ENCODE data around the gene DENND2A. TPM values are rescaled to one million over a fixed set of nuclear protein-coding genes. Genes with fewer than 3 reads are reported as not detected.
A peak's percentile ranks its signal among the peaks of the same experiment; 100 is the strongest.

Gene DENND2A, protein sequence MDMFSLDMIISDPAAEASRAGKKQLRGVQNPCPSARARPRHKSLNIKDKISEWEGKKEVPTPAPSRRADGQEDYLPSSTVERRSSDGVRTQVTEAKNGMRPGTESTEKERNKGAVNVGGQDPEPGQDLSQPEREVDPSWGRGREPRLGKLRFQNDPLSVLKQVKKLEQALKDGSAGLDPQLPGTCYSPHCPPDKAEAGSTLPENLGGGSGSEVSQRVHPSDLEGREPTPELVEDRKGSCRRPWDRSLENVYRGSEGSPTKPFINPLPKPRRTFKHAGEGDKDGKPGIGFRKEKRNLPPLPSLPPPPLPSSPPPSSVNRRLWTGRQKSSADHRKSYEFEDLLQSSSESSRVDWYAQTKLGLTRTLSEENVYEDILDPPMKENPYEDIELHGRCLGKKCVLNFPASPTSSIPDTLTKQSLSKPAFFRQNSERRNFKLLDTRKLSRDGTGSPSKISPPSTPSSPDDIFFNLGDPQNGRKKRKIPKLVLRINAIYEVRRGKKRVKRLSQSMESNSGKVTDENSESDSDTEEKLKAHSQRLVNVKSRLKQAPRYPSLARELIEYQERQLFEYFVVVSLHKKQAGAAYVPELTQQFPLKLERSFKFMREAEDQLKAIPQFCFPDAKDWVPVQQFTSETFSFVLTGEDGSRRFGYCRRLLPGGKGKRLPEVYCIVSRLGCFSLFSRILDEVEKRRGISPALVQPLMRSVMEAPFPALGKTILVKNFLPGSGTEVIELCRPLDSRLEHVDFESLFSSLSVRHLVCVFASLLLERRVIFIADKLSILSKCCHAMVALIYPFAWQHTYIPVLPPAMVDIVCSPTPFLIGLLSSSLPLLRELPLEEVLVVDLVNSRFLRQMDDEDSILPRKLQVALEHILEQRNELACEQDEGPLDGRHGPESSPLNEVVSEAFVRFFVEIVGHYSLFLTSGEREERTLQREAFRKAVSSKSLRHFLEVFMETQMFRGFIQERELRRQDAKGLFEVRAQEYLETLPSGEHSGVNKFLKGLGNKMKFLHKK
- total RNA-seq (not detected), total RNA-seq (0 to 0.08 reads per million in 2 donors)

DNA sequence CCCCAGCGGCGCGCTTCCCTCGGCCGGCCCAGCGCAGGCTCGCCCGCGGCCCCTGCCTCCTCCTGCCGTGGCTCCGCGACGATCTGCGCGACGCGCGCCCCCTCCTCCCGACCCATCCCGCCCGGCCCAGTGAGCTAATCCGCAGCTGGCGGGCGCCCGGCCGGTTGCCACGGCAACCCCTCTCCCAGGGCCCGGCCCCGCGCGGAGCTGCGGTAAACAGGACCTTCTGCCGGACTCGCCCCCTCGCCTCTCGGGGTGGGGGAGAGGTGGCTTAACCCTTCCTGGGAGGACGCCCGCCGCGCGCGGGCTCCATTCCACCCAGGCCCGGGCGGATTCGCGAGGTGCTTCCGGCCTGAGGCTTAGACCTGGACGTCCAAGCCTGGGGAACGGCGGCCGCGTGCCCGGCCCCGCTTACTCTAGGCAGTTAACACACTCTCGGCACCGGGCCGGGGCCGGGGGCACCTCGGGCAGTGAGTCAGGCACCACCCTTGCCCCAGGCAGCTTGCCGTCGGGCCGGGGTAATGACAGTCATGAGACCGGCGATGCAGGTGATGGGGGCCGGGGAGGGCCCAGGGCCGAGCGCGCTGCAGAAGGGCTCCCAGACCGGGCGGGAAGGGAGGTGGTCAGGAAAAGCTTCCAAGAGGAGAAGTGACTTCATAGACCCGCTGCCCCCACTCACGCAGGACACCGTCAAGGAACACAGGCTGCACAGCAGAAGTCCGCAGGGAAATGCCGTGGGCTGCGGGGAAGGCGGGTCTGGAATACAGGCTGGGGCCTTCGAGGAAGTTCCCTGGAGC lies at the start of gene DENND2A:
TSS of gene DENND2A (minus strand) at position 87 of the 797 bp plus-strand sequence. CDS start 38,416 bp downstream, outside the sequence.
- Mint-ChIP-seq H3K27ac (no peak within 1 kb of the TSS), H3K27me3 (peaks cover 60% of the 10 kb centered on the region), H3K4me1 (peaks cover 17% of the 10 kb centered on the region), H3K4me3 (peak within 1 kb of the TSS; percentile 91), H3K36me3 (ENCODE audit: low read depth) (peaks cover 15% of the 10 kb centered on the region)
- peak; percentile 15 for ATAC-seq
- no peak for DNase-seq
- no peaks in the 10 kb centered on the region for H3K9me3 ChIP-seq (ENCODE audit: control insufficient read depth, low read length, poor library complexity, severe bottlenecking)

DNA sequence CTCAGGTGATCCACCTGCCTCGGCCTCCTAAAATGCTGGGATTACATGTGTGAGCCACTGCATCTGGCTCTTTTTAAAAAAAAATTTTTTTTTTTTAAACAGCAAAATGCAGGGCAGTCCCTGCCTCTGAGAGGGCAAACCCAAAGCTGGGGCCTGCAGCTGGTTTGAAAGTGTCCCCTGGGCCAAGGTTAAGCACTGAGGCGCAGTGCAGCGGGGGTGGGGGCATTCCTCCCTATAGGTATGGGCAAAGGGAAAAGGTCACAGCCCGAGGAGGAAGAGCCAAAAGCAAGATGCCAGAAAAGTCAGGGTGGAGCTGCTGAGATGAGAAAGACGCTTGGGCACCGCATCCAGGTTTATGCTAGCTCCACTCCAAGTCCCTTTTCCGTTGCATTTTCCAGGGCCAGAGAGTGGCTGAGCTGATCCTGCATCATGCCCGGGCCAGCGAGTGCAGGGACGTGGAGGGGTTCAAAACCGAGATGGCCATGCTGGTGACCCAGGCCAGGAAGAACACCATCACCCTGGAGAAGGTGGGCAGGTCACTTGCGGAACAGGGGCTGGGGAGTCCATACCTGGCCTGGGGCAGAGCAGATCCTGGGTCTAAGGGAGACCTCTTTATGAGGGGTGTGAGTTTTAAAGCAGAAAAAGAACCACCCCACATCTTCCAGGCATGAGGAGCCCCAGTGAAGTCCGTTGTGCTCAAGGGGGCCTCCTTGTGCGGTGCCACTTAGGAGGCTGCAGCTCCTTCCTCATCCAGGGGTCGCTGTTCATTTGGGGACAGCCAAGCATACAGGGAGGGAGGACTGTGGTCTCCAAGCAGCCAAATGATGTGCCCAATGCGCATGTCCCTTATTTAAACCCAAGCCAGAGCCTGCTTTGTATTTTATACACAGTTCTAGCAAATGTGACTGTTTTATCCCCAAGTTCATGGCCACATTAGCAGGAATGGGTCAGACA lies 48.9 kb upstream of the DENND2A start:
- ATAC-seq (no peak), DNase-seq (no peak)
- Mint-ChIP-seq H3K27me3 (no peaks in the 10 kb centered on the region), H3K36me3 (ENCODE audit: low read depth) (no peaks in the 10 kb centered on the region), H3K4me3 (no peak overlapping the region), H3K27ac (no peak overlapping the region), H3K4me1 (peaks cover 4% of the 10 kb centered on the region)
- H3K9me3 ChIP-seq (ENCODE audit: control insufficient read depth, low read length, poor library complexity, severe bottlenecking), result no peaks in the 10 kb centered on the region

DNA sequence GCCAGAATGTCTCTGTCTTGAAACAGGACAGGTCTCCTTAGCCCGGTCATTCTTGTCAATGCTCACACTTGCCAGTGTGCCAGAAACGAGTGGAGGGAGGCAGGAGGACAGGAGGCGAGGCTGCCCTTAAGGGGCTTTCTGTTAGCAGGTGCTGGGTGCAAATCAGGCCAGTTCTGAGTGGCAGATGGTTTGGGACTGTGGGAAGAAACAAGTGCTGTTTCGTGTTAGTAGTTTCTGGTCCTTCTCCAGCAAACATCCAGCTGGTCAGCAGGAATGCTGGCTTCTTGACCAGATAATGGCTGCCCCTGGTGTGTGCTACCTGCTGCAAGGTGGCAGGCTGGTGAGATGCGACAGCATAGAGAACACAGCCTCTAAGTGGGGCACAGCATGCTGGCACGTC lies 47.7 kb upstream of the DENND2A start:
- no peak overlapping the region for H3K4me3 Mint-ChIP-seq
- no peak for ATAC-seq
- peaks cover 4% of the 10 kb centered on the region for H3K36me3 Mint-ChIP-seq (ENCODE audit: low read depth)

DNA sequence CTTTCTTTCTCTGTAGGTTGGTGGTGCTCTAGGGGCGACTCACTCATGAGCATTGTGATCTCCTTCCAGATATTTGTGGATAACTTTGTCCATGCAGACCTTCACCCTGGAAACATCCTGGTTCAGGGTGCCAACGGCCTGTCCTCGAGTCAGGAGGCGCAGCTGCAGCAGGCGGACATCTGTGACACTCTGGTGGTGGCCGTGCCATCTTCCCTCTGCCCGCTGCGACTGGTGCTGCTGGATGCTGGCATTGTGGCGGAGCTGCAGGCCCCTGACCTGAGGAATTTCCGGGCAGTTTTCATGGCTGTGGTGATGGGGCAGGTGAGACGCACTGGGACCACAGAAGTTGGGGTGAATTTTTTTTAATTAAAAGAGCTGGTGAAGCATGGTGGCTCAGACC lies 46.3 kb upstream of the DENND2A start:
- Mint-ChIP-seq H3K27me3 (no peaks in the 10 kb centered on the region), H3K27ac (no peak overlapping the region), H3K4me3 (no peak overlapping the region), H3K36me3 (ENCODE audit: low read depth) (peaks cover 6% of the 10 kb centered on the region), H3K4me1 (peaks cover 10% of the 10 kb centered on the region)
- ATAC-seq, result no peak
- no peaks in the 10 kb centered on the region for H3K9me3 ChIP-seq (ENCODE audit: control insufficient read depth, low read length, poor library complexity, severe bottlenecking)
- DNase-seq, result no peak

More for the DNA sequence above, 47.7 kb upstream of the DENND2A start:
- no peak for DNase-seq
- Mint-ChIP-seq H3K27me3 (no peaks in the 10 kb centered on the region), H3K27ac (no peak overlapping the region), H3K4me1 (peaks cover 7% of the 10 kb centered on the region)
- no peaks in the 10 kb centered on the region for H3K9me3 ChIP-seq (ENCODE audit: control insufficient read depth, low read length, poor library complexity, severe bottlenecking)

DNA sequence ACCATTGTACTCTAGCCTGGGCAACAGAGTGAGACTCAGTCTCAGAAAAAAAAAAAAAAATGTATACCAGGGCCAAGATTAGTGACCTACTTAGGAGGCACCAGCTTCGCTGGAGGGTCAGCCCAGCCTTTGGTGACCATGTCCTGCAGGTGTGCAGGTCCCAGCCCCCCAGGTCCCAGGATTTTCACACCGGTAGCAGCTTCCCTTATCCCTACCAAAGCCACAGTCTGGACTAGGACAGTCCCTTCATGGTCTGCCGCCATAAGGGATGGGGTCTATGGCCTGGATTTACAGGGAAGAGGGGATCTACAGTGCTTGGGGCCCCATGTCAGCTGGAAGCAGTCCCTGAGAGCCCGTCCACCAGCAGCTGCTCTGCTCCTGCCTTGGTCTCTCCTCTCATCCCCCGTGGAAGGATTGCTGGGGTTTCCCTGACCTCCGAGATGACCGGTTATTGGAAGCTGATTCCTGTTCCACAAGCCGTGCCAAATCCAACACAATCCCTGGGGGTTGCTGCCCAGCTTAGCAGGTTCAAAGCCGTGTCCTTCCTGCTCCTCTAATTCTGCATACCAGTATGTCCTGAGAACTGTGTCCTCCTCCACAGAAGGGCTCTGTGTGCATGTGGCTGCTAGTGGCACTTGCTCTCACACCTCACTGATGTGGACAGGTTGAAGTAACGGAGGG lies 44.9 kb upstream of the DENND2A start:
- no peaks in the 10 kb centered on the region for H3K9me3 ChIP-seq (ENCODE audit: control insufficient read depth, low read length, poor library complexity, severe bottlenecking)
- peaks cover 8% of the 10 kb centered on the region for H3K4me1 Mint-ChIP-seq
- DNase-seq (no peak), ATAC-seq (no peak)
- H3K27ac Mint-ChIP-seq, result no peak overlapping the region
- H3K4me3 Mint-ChIP-seq, result no peak overlapping the region
- H3K27me3 Mint-ChIP-seq, result no peaks in the 10 kb centered on the region
- peaks cover 6% of the 10 kb centered on the region for H3K36me3 Mint-ChIP-seq (ENCODE audit: low read depth)

DNA sequence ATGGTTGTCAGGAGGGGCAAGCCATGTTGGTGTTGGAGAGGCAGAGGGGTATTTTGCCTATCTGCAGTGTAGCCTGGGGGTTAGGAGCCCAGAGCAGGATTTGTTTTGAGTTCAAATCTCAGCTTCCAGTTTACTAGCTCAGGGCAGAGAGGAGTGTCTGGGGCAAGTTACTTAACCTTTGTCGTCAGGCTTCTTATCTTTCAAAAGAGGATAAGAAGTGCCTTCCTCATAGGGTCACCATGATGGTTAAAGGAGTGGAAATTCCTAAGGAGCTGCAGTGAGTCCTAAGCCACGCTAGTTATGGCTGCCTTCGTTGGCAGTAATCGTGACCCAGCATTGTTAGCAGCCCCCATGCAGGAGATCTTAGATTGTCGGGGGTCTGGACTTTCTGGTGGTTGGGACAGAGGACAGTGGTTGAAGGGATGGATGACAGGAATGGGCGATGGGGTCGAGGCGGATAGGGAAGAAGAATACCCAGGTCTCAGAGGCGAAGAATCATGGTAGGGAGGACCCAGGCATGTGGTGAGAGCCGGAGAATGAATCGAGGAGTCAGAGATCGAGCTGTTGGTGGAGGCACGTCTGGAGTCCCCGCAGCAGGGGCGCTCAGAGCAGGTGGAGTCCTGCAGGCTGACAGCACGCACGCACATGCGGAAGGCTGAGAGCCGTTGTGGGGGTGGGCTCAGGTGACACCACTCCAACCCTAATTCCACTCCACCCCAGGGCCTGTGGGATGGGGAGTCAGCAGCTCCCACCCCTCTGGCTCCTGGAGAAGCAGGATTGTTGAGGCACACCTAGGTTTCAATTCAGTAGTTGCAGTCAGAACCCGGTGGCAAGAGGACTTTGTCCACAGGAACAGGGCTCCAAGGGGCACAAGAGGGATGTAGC lies 43.7 kb upstream of the DENND2A start:
- Mint-ChIP-seq H3K4me1 (peaks cover 7% of the 10 kb centered on the region), H3K27ac (peak overlapping the region; percentile 45), H3K27me3 (no peaks in the 10 kb centered on the region), H3K36me3 (ENCODE audit: low read depth) (peaks cover 6% of the 10 kb centered on the region), H3K4me3 (no peak overlapping the region)
- ATAC-seq, result no peak
- DNase-seq, result no peak
- H3K9me3 ChIP-seq (ENCODE audit: control insufficient read depth, low read length, poor library complexity, severe bottlenecking), result no peaks in the 10 kb centered on the region

DNA sequence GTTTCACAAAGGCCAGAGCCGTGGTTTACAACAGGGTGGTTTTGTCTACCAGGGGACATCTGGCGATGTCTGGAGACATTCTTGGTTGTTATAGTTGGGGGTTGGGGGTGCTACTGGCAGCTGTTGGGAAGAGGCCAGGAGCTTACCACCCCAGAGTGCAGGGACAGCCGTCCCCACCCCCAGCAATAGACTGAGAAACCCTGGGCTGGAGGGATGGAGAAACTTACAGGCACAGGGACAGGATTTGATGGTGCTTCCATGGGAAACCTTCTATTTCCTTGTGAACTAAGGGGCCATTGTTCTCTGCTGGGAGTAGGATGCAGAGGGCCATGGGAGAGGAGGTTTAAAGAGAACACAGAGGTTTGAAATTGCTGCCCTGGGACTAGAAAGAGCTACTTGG lies 43.0 kb upstream of the DENND2A start:
- H3K36me3 Mint-ChIP-seq (ENCODE audit: low read depth), result peaks cover 8% of the 10 kb centered on the region
- peaks cover 7% of the 10 kb centered on the region for H3K4me1 Mint-ChIP-seq
- no peak for DNase-seq
- H3K4me3 Mint-ChIP-seq, result no peak overlapping the region
- H3K27me3 Mint-ChIP-seq, result no peaks in the 10 kb centered on the region
- ATAC-seq, result no peak
- peak overlapping the region; percentile 45 for H3K27ac Mint-ChIP-seq
- no peaks in the 10 kb centered on the region for H3K9me3 ChIP-seq (ENCODE audit: control insufficient read depth, low read length, poor library complexity, severe bottlenecking)

DNA sequence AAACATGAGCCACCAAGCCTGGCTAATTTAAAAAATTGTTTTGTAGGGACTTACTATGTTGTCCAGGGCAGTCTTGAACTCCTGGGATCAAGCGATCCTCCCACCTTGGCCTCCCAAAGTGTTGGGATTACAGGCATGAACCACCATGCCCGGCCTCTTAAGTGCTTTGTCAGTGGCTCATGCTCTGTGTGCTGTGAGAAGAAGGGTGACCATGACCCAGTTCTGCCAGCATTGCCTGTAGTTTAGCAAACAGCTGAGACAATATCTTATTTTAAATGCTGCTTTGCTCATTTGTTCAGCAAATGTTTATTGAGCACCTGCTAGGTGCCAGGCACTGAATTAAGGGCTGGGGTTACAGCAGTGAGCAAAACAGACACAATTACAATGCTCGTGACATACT lies 41.2 kb upstream of the DENND2A start:
- Mint-ChIP-seq H3K4me3 (no peak overlapping the region), H3K4me1 (peaks cover 21% of the 10 kb centered on the region), H3K27me3 (no peaks in the 10 kb centered on the region), H3K36me3 (ENCODE audit: low read depth) (peaks cover 19% of the 10 kb centered on the region), H3K27ac (peak overlapping the region; percentile 59)
- DNase-seq (no peak), ATAC-seq (no peak)
- H3K9me3 ChIP-seq (ENCODE audit: control insufficient read depth, low read length, poor library complexity, severe bottlenecking), result no peaks in the 10 kb centered on the region

DNA sequence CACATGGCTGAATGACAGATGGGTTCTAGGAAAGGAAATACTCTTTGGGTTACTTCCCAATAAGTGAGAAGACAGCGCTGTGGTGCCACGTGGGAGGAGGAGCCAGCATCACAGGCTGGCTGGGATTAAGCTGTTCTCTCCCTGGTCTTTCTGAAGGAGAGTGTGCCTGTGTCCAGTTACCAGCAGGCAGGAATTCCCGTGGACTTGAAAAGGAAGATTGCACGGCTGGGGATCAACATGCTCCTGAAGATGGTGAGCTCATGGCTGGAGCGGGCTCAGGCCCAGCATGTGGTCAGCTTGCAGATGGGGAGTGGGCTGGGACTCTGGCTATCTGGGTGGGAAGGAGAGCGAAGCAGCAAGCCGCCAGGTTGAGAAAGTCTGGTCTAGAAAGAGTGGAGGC lies 40.3 kb upstream of the DENND2A start:
- no peak overlapping the region for H3K27ac Mint-ChIP-seq
- peaks cover 23% of the 10 kb centered on the region for H3K4me1 Mint-ChIP-seq
- no peaks in the 10 kb centered on the region for H3K27me3 Mint-ChIP-seq
- no peak for ATAC-seq
- H3K9me3 ChIP-seq (ENCODE audit: control insufficient read depth, low read length, poor library complexity, severe bottlenecking), result no peaks in the 10 kb centered on the region
- DNase-seq, result no peak
- peaks cover 19% of the 10 kb centered on the region for H3K36me3 Mint-ChIP-seq (ENCODE audit: low read depth)
- no peak overlapping the region for H3K4me3 Mint-ChIP-seq

DNA sequence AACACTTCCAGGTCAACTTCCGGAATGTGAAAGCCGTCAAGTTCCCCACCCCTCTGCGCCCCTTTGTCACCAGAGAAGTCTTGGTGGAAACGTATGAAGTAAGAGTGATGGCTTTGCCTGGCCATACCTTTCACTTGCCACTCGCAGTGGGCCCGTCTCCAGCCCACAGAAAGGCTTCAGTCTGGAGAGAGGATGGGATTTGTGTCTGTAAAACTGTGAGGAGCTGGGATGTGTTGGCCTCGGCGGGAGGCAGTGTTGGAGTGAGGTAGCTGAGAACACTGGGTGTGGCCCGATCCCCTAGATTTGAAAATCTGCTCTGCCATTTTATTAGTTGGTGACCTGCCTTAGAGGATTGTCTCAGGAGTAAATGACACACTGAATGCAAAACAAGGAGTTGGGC lies 38.6 kb upstream of the DENND2A start:
- H3K4me3 Mint-ChIP-seq, result no peak overlapping the region
- no peak overlapping the region for H3K27ac Mint-ChIP-seq
- DNase-seq, result no peak
- ATAC-seq, result no peak
- H3K27me3 Mint-ChIP-seq, result no peaks in the 10 kb centered on the region
- H3K9me3 ChIP-seq (ENCODE audit: control insufficient read depth, low read length, poor library complexity, severe bottlenecking), result no peaks in the 10 kb centered on the region
- peaks cover 32% of the 10 kb centered on the region for H3K4me1 Mint-ChIP-seq
- H3K36me3 Mint-ChIP-seq (ENCODE audit: low read depth), result peaks cover 16% of the 10 kb centered on the region

DNA sequence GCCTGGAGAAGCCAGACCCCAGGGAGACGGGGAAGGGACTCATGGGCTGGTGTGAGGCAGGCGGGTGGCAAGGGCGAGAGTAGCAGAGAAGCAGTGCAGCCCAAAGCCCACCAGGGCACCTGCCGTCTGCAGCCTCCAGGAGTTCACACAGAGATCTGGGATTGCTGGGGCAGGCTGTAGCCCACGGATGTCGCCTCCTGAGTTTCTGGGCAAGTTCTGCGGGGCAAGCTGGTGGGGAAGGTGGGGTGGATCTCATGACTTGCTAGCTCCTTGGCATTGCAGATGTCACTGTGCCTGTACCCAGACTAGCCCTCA lies 38.2 kb upstream of the DENND2A start:
- Mint-ChIP-seq H3K4me1 (peaks cover 33% of the 10 kb centered on the region), H3K36me3 (ENCODE audit: low read depth) (peaks cover 15% of the 10 kb centered on the region), H3K4me3 (no peak overlapping the region), H3K27me3 (no peaks in the 10 kb centered on the region), H3K27ac (no peak overlapping the region)
- no peak for ATAC-seq
- no peaks in the 10 kb centered on the region for H3K9me3 ChIP-seq (ENCODE audit: control insufficient read depth, low read length, poor library complexity, severe bottlenecking)
- no peak for DNase-seq
